HG02623 (cell line): ENCODE data around the gene F10.

Experiments
- ATAC-seq: cut with Tn5 transposase; IDR thresholded peaks from one replicate; pipeline ENCODE4 v1.9.1; 2021; ENCODE audit warnings: moderate library complexity; ENCODE audit not compliant: unreplicated experiment

F10 gene

DNA sequence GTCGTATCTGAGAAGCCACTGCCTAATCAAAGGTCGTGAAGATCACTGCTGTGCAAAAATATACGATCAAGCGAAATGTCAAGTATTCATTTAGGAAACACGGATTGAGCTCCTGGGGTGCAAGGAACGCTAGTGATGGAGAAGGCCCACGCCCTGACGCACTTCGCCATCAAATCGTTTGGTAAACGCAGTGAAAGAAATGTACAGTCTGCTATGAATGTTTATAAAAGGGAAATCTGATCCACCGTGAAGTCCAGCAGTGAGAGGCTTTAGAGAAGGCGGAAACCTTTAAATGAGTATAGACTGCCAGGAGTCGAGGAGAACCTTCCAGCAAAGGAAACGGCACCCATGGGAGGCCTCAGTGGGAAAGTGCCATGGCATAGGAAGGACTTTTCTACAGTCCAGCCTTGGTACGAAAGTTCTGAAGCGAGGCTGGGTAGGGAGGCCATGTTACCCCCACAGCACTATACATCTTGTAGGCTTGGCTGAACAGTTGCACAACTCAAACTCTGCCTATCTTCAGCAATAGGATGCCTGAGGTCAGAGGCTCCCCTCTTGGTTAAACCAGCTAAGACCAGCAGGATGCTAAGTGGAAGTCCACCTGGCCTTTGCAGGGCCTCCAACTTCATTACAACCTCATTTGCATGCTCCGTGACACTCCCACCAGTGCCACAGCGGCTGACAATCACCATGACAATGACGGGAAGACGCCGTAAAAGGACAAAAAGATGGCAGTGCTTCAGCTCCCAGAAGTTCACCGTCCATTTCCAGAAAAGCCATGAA lies 65.5 kb downstream of the F10 start:
- ATAC-seq = no peak

DNA sequence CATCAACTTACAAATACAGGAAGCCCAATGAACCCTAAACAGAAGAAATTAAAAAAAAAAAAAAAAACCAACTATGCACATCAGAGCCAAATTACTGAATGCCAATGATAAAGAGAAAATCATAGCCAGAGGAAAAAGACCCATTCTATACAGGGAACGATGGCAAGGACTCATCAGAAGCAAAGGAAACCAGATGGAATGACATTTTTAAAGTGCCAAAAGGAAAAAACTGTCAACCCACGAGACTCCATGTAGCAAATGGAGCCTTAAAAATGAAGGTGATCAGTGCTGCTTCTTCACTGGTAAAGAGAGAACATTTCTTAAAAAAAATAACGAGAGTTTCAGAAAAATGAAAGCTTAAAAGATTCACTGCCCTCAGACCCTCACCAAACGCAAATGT lies 67.6 kb downstream of the F10 start:
- no peak for ATAC-seq

DNA sequence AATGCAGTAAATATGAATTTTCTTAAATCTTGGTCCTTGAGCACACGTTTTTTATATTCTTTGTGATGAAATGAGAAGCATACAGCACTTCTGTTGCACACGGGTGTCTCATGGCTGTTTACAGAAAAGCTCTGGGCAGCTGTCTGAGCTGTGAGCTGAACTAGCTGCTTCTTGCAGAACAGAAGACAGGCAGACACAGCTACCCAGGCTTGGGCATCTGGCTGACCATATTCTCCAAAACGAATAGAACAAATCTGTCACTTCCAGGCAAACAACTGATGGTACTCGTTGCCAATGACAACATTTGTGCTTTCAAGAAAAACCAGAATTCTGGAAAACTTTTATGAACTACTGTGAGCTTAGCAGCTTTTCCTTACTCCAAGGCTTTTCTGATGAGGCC lies 69.7 kb downstream of the F10 start:
- no peak for ATAC-seq

- ATAC-seq = no peak
Observed at GRCh38 chr13:113192902-113193301, 70.3 kb downstream of the F10 start.

- no peak for ATAC-seq
Observed at GRCh38 chr13:113195360-113195759, 72.8 kb downstream of the F10 start.

DNA sequence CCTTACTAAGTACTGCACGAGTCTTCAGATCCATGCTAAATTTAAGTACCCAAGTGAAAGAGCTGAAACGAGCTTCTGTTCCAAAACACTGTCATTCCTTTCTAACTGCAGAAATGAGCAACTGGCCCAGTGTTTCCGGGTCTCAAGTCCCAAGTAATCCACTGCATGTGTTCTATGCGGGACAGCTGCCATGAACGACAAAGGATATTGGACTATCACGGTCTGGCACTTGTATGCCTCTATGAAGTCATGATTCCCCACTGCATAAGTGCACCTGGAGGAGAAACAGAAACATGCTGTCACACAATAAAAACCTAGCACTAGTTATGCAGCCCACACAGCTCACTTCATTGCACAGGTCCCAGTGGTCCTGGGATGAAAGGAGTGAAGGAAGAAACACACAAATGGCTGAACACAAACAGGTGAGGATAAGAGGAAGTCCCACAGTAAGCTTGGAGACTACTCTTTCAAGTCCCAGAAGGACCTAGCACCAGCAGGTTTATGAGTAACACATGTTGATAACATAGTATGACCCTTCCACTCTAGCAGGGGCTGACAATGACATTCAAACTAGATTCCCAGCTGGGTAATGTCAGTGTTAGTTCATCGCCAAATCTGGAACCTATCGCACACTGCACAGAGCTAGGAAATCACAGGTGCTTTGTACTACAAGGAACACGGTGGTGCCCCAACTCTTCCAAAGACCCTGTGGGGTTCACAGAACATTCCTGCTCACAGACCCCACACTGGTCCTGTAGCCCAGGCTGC lies 74.6 kb downstream of the F10 start:
- no peak for ATAC-seq
